HG02763 (cell line): ENCODE results near the gene SERPINE1.

Source experiments
- ATAC-seq: cut with Tn5 transposase; IDR thresholded peaks from one replicate; pipeline ENCODE4 v1.9.1; 2021; ENCODE audit warnings: mild to moderate bottlenecking, moderate library complexity; ENCODE audit not compliant: unreplicated experiment

Gene SERPINE1

DNA sequence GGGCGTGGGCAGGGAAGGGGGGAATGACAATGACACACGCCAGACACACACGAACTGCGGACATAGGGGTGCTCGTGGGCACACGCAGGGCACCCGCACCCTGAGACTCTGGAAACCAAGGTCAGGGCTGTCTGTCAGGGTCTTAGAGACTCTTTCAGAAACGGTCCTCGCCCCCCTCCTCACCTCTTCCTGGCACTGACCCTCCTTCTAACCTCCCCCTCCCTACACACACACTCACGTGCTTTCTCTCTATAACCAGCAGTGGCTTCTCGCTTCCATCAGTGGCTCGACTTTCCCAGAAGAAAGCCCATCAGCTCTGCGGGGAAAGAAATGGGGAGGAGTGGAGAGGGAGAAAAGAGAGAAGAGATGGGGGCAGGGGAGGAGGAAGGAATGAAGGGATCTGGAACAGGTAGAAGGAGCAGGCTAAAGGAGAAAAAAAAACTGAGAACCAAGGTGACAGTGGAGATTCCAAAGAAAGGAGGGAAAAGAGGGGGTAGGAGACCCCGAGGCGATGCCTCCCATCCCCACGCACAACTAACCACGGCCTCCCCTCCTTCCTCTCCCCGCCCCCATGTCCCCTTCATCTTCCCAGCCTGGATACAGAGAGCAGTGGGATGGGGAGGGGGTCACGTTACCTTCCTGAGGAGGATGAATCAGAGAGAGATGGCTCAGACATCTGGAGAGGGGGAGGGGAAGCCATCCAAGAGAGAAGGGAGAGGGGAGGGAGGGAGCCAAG lies 40.2 kb downstream of the SERPINE1 start:
- ATAC-seq = no peak

- no peak for ATAC-seq
Observed at GRCh38 chr7:101167645-101168411, 40.9 kb downstream of the SERPINE1 start.

DNA sequence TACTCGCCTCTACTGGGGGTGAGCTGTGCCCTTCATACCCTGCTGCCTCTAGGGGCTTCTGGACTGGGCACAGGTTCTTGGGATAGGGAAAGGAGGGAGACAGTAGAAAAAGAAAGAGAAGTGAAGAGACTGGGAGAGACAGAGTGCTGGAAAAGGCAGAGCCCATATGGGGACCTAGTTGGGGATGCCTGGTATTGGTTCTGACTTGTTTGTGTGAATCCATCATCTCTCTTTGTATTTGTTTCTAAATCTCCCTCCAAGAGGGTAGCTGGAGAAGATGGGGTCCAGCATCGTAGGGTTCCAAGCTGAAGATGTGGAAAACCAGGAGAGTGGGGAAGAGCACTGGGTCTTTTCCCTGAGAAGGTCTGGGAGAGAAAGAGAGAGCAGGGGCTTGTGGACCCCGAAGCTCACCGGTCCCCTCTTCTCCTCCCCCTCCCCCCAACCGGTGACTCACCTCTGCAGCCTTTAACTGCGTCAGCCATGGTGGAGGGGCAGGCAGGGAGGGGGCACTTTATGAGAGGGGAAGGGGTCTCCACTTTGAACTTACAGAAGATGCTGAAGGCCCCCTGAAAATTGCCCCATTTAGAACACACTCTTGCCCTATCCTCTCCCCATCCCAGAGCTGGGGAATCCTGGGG lies 41.6 kb downstream of the SERPINE1 start:
- ATAC-seq = no peak

GRCh38 chr7:101169110-101169837 lies 42.4 kb downstream of the SERPINE1 start:
- ATAC-seq = no peak

DNA sequence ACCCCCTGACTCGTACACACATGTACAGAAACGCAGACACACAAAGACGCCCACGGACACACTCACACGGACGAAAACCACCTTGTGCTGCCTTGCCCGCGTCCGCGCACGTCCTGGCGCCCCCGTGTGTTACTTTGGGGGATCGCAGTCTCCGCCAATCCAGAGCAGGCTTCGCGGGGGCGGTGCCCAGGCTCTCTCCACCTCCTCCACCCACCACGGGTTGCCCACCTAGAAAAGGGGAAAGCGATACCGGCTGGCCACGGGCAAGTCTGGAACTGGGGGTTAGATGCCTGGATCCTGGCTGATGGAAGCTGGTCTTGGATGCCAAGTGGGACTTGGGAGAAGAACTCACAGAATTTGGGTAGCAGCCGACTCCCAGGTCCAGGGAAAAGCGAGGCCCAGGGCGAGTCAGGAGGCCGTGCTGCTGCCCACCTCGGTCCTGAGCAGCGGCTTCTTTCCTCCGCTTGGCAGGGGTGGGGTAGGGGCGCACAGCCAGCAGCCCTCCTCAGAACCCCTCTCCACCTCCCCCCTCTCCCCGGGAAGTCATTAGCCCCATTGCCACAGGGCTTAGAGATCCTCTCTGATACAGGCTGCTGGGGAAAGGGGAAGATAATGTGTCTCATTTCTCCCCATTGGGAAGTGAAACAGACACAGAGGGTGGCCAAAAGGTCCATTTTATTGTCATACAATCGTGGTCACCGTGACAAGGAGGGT lies 43.1 kb downstream of the SERPINE1 start:
- no peak for ATAC-seq

- ATAC-seq = no peak
Observed at GRCh38 chr7:101170617-101171441, 43.9 kb downstream of the SERPINE1 start.

DNA sequence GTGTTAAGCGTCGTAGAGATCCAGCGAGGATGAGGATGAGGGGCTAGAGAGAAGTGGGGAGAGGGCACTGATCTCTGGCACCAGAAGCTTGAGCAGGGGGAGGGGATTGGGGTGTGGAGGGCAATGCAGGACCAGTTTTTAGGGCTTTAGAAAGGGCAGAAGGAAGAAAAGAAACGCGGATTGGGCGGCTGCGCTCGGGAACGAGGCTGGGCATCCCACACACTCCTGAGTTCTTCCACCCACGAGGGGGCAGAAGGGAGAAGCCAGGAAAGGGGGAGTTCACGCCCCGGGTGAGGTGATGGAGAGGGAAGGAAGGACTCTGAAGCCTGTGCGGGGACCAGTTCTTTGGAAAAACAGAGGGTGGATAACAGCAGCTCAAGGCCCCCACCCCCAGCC lies 44.5 kb downstream of the SERPINE1 start:
- no peak for ATAC-seq

DNA sequence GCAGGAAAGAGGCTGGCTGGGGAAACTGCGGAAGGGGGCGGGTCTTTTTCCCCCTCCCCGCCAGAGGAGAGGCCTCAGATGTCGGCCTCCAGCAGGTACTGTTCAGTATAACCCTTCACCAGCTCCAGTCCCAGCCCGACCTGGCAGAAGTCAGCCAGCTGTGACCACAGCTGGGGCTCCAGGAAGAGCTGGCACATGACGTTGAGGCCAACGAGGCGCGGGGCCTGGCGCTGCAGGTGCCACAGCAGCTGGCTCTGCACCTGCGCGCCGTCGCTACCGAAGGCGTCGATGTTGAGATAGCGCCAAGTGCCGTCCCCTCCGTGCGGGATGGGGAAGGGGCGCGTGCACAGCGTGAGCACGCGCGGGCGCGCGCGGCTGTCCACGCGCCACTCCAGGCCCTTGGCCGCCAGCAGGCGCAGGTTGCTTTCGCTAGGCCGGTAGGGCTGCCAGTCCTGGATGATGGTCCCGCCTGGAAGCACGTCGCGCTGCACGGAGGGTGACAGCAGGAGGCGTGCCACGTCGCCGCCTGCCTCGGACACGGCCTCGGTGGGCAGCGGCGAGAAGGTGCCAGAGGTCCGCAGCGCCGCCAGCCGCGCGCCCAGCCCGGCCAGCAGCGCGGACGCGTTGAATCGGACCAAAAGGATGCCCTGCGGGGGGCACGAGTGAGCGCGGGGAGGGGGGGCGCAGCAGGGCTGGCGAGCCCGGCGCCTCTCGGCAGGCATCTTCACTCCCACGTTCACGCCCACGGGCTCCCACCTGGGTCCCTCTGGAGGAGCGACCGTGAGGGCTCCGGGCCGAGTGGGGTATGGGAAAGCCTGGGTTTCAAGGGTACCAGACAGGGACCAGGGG lies 45.3 kb downstream of the SERPINE1 start:
- no peak for ATAC-seq

GRCh38 chr7:101172854-101173751 lies 46.2 kb downstream of the SERPINE1 start:
- ATAC-seq = no peak

GRCh38 chr7:101173752-101174244 lies 46.9 kb downstream of the SERPINE1 start:
- ATAC-seq = no peak

DNA sequence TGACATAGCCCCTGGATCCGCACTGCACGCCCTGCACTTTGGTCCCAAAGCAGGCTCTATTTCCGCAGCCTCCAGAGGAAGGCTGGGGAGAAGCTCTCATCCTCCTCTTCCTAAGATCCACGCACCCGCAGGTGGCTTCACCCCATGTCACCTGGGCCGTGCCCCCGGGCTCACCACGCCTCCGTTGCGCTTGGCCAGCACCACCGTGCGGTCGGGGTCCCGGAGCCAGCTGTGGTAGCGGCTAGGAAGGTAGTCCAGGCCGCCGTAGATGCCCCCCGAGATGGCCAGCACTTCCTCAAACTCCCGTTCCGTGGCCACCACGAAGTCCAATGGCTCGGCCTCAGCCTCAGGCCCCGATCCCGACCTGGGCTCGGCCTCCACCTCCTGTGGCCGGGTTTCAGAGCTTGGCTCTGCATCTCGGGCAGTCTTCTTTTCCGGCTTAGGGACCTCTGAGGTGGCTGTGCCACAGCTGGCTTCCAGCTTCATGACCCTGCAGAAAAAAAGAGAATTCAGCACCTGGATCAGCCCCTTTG lies 47.5 kb downstream of the SERPINE1 start:
- no peak for ATAC-seq

- ATAC-seq = no peak
Observed at GRCh38 chr7:101175664-101176063, 48.8 kb downstream of the SERPINE1 start.

DNA sequence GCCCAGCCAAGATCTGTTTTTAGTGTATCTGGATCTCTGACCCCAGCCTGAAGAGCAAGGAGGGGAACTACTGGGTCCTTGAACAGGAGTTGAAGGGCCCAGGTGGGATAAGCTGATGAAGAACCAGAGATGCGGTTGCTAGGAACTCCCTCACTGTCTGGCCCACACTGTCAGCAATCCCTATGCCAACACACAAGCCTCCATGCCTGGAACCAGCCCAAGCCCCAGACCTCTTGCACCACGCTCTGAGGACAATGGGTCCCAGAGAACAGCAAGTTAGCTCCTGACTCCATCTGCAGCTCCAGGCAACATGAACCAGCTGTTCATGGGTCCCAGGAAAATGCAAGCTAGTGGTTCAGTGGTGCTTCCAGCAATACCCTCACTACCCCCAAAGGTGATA lies 50.7 kb downstream of the SERPINE1 start:
- ATAC-seq = no peak

DNA sequence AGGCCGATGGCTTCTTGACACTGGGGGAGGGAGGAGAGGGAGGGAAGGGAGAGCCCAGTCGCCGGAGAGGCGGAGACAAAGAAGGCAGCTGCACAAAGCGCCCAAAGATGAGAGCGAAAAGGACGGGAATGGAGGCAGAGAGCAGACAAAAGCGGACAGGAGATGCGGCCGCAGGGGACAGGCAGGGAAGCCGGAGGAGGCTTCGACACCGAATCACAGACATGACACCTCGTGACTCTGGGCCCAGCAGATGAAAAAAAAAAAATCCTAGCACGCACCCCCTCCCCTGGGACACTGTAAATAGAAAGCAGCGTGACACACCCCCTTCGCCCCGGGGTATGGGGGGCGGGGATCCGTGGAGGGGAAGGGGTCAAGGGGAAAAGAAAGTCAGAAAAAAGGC lies 52.2 kb downstream of the SERPINE1 start:
- ATAC-seq = no peak

GRCh38 chr7:101179713-101180112 lies 52.8 kb downstream of the SERPINE1 start:
- ATAC-seq = no peak

DNA sequence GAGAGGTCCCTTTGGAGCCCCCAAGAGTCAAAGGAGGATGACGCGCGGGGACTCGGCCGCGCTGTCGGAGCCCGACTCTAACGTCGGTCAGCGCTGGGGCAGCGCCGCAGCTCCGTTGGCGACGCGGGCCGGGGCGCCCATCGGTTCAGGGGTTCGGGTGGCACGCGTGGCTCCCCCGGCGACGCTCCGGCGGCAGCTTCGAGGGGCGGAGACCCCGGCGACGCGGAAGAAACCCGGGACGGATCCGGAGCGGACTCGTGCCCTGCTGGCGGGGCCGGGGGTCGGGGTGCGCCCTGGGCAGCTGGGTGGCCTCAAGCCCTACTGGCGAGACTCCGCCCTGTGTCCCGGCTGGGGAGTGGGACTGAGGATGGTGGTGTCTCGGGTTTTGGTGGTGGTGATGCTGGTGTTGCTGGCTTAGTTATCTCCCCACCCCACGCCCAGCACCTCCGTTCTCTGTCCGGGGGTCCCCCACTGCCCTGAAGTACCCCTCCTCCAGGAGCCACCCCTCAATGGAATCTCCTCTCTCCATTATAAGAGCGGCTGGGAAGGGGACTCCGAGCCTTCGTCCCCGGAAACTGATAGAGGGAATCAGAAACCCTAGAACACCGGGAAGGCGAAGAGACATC lies 53.3 kb downstream of the SERPINE1 start, which contains the start of gene NAT16:
TSS of gene NAT16 (minus strand) at position 164 of the 626 bp plus-strand sequence. CDS start 5,486 bp downstream, outside the sequence.
- no peak for ATAC-seq
